Activated naive CD8-positive, alpha-beta T cell treated with anti-CD3 and anti-CD28 coated beads, Interleukin-2, amount 50 U/mL, for 24 hours (primary cell): Measurements from ENCODE around the gene CYTIP.

Source experiments
- ATAC-seq: fragments of 150-1000 bp; cut with Tn5 transposase; one replicate; pipeline ENCODE4 v1.10.0; 2021
- DNase-seq: peaks from one replicate; pipeline ENCODE4 v3.0.0; 2021
- H3K27ac Mint-ChIP-seq: one replicate; pipeline ENCODE4 v1.8.0; 2021; ENCODE audit warnings: mild to moderate bottlenecking, mixed read lengths
- H3K27me3 Mint-ChIP-seq: one replicate; pipeline ENCODE4 v1.8.0; 2021; ENCODE audit warnings: mixed read lengths
- H3K36me3 Mint-ChIP-seq: one replicate; pipeline ENCODE4 v1.8.0; 2021; ENCODE audit warnings: low read depth, mixed read lengths
- H3K4me1 Mint-ChIP-seq: one replicate; pipeline ENCODE4 v1.8.0; 2021; ENCODE audit warnings: mixed read lengths
- H3K4me3 Mint-ChIP-seq: one replicate; pipeline ENCODE4 v1.8.0; 2021; ENCODE audit warnings: mild to moderate bottlenecking, moderate library complexity, mixed read lengths
- H3K9me3 Mint-ChIP-seq: one replicate; pipeline ENCODE4 v1.8.0; 2021; ENCODE audit warnings: mixed read lengths

CYTIP gene

GRCh38 chr2:157443795-157444640 lies at the start of gene CYTIP:
CYTIP (minus strand) TSS chr2:157444089; CDS start chr2:157444020, 69 bp downstream.
- Mint-ChIP-seq H3K27ac (peak within 1 kb of the TSS; percentile 99), H3K27me3 (no peaks in the 10 kb centered on the region), H3K4me3 (peak within 1 kb of the TSS; percentile 99), H3K9me3 (no peaks in the 10 kb centered on the region), H3K4me1 (peaks cover 57% of the 10 kb centered on the region), H3K36me3 (peaks cover 48% of the 10 kb centered on the region)
- peak; percentile 23 for ATAC-seq
- DNase-seq, result peak; percentile 67

GRCh38 chr2:157492189-157492773 lies 48.4 kb upstream of the CYTIP start:
- Mint-ChIP-seq H3K9me3 (no peaks in the 10 kb centered on the region), H3K27ac (no peak overlapping the region), H3K36me3 (no peaks in the 10 kb centered on the region), H3K4me3 (no peak overlapping the region), H3K4me1 (peaks cover 66% of the 10 kb centered on the region), H3K27me3 (no peaks in the 10 kb centered on the region)
- ATAC-seq, result peak; percentile 76
- DNase-seq, result peak; percentile 73

GRCh38 chr2:157489983-157490382 lies 46.1 kb upstream of the CYTIP start:
- DNase-seq (no peak), ATAC-seq (no peak)
- no peak overlapping the region for H3K27ac Mint-ChIP-seq
- H3K9me3 Mint-ChIP-seq, result no peaks in the 10 kb centered on the region
- H3K4me1 Mint-ChIP-seq, result peaks cover 87% of the 10 kb centered on the region
- no peaks in the 10 kb centered on the region for H3K27me3 Mint-ChIP-seq
- no peaks in the 10 kb centered on the region for H3K36me3 Mint-ChIP-seq
- no peak overlapping the region for H3K4me3 Mint-ChIP-seq

GRCh38 chr2:157488877-157489276 lies 45.0 kb upstream of the CYTIP start:
- Mint-ChIP-seq H3K4me3 (no peak overlapping the region), H3K36me3 (no peaks in the 10 kb centered on the region), H3K27ac (peak overlapping the region; percentile 77), H3K27me3 (no peaks in the 10 kb centered on the region), H3K4me1 (peaks cover 94% of the 10 kb centered on the region), H3K9me3 (no peaks in the 10 kb centered on the region)
- no peak for DNase-seq
- ATAC-seq, result no peak

- no peaks in the 10 kb centered on the region for H3K27me3 Mint-ChIP-seq
- H3K4me3 Mint-ChIP-seq, result peak overlapping the region; percentile 4
- no peaks in the 10 kb centered on the region for H3K9me3 Mint-ChIP-seq
- H3K36me3 Mint-ChIP-seq, result no peaks in the 10 kb centered on the region
- no peak for ATAC-seq
- peak overlapping the region; percentile 81 for H3K27ac Mint-ChIP-seq
- DNase-seq, result no peak
- H3K4me1 Mint-ChIP-seq, result peaks cover 91% of the 10 kb centered on the region
Observed at GRCh38 chr2:157487747-157488146, 43.9 kb upstream of the CYTIP start.

GRCh38 chr2:157487271-157487610 lies 43.4 kb upstream of the CYTIP start:
- DNase-seq (no peak), ATAC-seq (peak; percentile 43)
- Mint-ChIP-seq H3K4me1 (peaks cover 91% of the 10 kb centered on the region), H3K27me3 (no peaks in the 10 kb centered on the region), H3K36me3 (no peaks in the 10 kb centered on the region), H3K27ac (peak overlapping the region; percentile 81), H3K4me3 (peak overlapping the region; percentile 54), H3K9me3 (no peaks in the 10 kb centered on the region)

- DNase-seq (no peak), ATAC-seq (peak; percentile 26)
- Mint-ChIP-seq H3K27me3 (no peaks in the 10 kb centered on the region), H3K4me3 (peak overlapping the region; percentile 54), H3K4me1 (peaks cover 90% of the 10 kb centered on the region), H3K9me3 (no peaks in the 10 kb centered on the region), H3K36me3 (no peaks in the 10 kb centered on the region), H3K27ac (peak overlapping the region; percentile 81)
Observed at GRCh38 chr2:157486596-157487270, 42.8 kb upstream of the CYTIP start.

- DNase-seq (peak; percentile 54), ATAC-seq (peak; percentile 87)
- H3K4me3 Mint-ChIP-seq, result peak overlapping the region; percentile 53
- no peaks in the 10 kb centered on the region for H3K27me3 Mint-ChIP-seq
- peaks cover 91% of the 10 kb centered on the region for H3K4me1 Mint-ChIP-seq
- H3K9me3 Mint-ChIP-seq, result no peaks in the 10 kb centered on the region
- H3K36me3 Mint-ChIP-seq, result peaks cover 3% of the 10 kb centered on the region
- peak overlapping the region; percentile 97 for H3K27ac Mint-ChIP-seq
Observed at GRCh38 chr2:157480182-157480961, 36.5 kb upstream of the CYTIP start.

GRCh38 chr2:157479081-157480027 lies 35.5 kb upstream of the CYTIP start:
- Mint-ChIP-seq H3K4me1 (peaks cover 92% of the 10 kb centered on the region), H3K27me3 (no peaks in the 10 kb centered on the region), H3K27ac (peak overlapping the region; percentile 97), H3K9me3 (no peaks in the 10 kb centered on the region), H3K36me3 (peaks cover 3% of the 10 kb centered on the region), H3K4me3 (peak overlapping the region; percentile 53)
- ATAC-seq (no peak), DNase-seq (no peak)

- DNase-seq, result no peak
- Mint-ChIP-seq H3K27ac (peak overlapping the region; percentile 97), H3K4me3 (no peak overlapping the region), H3K9me3 (no peaks in the 10 kb centered on the region), H3K4me1 (peaks cover 96% of the 10 kb centered on the region), H3K36me3 (peaks cover 3% of the 10 kb centered on the region), H3K27me3 (no peaks in the 10 kb centered on the region)
- ATAC-seq, result no peak
Observed at GRCh38 chr2:157477919-157478318, 34.0 kb upstream of the CYTIP start.

GRCh38 chr2:157476953-157477709 lies 33.2 kb upstream of the CYTIP start:
- Mint-ChIP-seq H3K27ac (peak overlapping the region; percentile 97), H3K27me3 (no peaks in the 10 kb centered on the region), H3K9me3 (no peaks in the 10 kb centered on the region), H3K4me1 (peaks cover 96% of the 10 kb centered on the region), H3K4me3 (peak overlapping the region; percentile 60), H3K36me3 (peaks cover 3% of the 10 kb centered on the region)
- peak; percentile 62 for ATAC-seq
- DNase-seq, result no peak

- peaks cover 98% of the 10 kb centered on the region for H3K4me1 Mint-ChIP-seq
- peak overlapping the region; percentile 97 for H3K27ac Mint-ChIP-seq
- H3K27me3 Mint-ChIP-seq, result no peaks in the 10 kb centered on the region
- DNase-seq (no peak), ATAC-seq (no peak)
- H3K9me3 Mint-ChIP-seq, result no peaks in the 10 kb centered on the region
- H3K36me3 Mint-ChIP-seq, result peaks cover 3% of the 10 kb centered on the region
- H3K4me3 Mint-ChIP-seq, result no peak overlapping the region
Observed at GRCh38 chr2:157475722-157476390, 32.0 kb upstream of the CYTIP start.
